ENCODE data around the gene CAPZA2. TPM values are rescaled to one million over a fixed set of nuclear protein-coding genes. Genes with fewer than 3 reads are reported as not detected.

The CAPZA2 gene
- total and polyA plus RNA-seq, 10 of the 15 experiments (the other 5 are each of a cell fraction or from before 2014, with no cell fraction given), result 50.0 to 379 (median 117) TPM

GRCh38 chr7:116840256-116840655 is 22.1 kb upstream of the CAPZA2 start:
- Histone ChIP-seq H3K9ac (ENCODE audit: control insufficient read depth, insufficient read depth, low read length) (no peak overlapping the region), H4K20me1 (ENCODE audit: control insufficient read depth, insufficient read depth) (no peaks in the 10 kb centered on the region), H3K27ac (ENCODE audit: control insufficient read depth, insufficient read depth) (no peak overlapping the region), H3K27me3 (replicated peaks in 1 of 2; ENCODE audit: control insufficient read depth in 2 of 2, insufficient read depth in 2 of 2, low read length in 1 of 2) (peaks cover 0 to 8% of the 10 kb centered on the region in 2 experiments), H3K4me1 (ENCODE audit: control insufficient read depth, insufficient read depth, low read length) (no peaks in the 10 kb centered on the region), H3K4me3 (no peak overlapping the region), H3K9me3 (replicated peaks; ENCODE audit: control insufficient read depth, insufficient read depth, low read length) (no peaks in the 10 kb centered on the region), H3K79me2 (ENCODE audit: control insufficient read depth, insufficient read depth, low read length) (no peaks in the 10 kb centered on the region), H3K4me2 (ENCODE audit: control insufficient read depth, insufficient read depth) (no peak overlapping the region), H3K36me3 (ENCODE audit: control insufficient read depth in 2 of 2, insufficient read depth in 2 of 2, low read length in 1 of 2) (no peaks in the 10 kb centered on the region), H2AFZ (ENCODE audit: control insufficient read depth, low read depth, low read length) (no peak overlapping the region)
- CTCF ChIA-PET, result interaction anchor here (0.6 kb wide), 1 partner anchor 84 kb away, joined by 3 read pairs; no protein-coding TSS in a partner anchor
- intact Hi-C loops (cut with micrococcal nuclease; ENCODE audit: unreplicated experiment) (no loop called here), in situ Hi-C loops (cut with MboI) (no loop called here)
- RAD21 ChIA-PET (ENCODE audit: unreplicated experiment), result no interaction called here
- WGBS (ENCODE audit: insufficient coverage, insufficient replicate concordance, low lambda C conversion rate, missing lambda C conversion rate), result 67% methylated on average over 5 of the region's 5 CpGs
- DNase-seq (ENCODE audit: low read depth, low spot score) (no peak), ATAC-seq (no peak), FAIRE-seq (no peak)
- TF ChIP-seq SUZ12 (IDR thresholded peaks at IDR 0.05; ENCODE audit: unreplicated experiment) (no peak), USF1 (IDR thresholded peaks at IDR 0.05; ENCODE audit: borderline replicate concordance, extremely low read length, insufficient read depth, low read depth, low read length) (no peak), NR2C1 (IDR thresholded peaks at IDR 0.05) (no peak), JUND (IDR thresholded peaks at IDR 0.05; ENCODE audit: low read depth, low read length) (no peak), CBFB (IDR thresholded peaks at IDR 0.05; ENCODE audit: low read depth) (no peak), BCLAF1 (IDR thresholded peaks at IDR 0.05) (no peak), STAT1 (conservative IDR thresholded peaks at IDR 0.05) (no peak), SMAD5 (IDR thresholded peaks at IDR 0.05; ENCODE audit: low read depth) (no peak), SIX5 (IDR thresholded peaks at IDR 0.05; ENCODE audit: low read depth, low read length, severe bottlenecking) (no peak), ZNF384 (IDR thresholded peaks at IDR 0.05; ENCODE audit: borderline replicate concordance, low read depth, low read length) (no peak), BMI1 (IDR thresholded peaks at IDR 0.05; ENCODE audit: borderline replicate concordance) (no peak), GATAD2B (conservative IDR thresholded peaks at IDR 0.05; ENCODE audit: low read depth) (no peak)
- no TSS peak for BruUV-seq (replicated peaks)
- SMC1A ChIA-PET (ENCODE audit: uncharacterized antibody, unreplicated experiment), result no interaction called here
- POLR2A ChIA-PET, result no interaction called here

Data from GM12878 (cell line).